Measurements from ENCODE around the gene VSTM1.

- TF ChIP-seq CTCF (IDR thresholded peaks at IDR 0.05) (no peak), POLR2A (IDR thresholded peaks at IDR 0.05) (no peak)
Measured at GRCh38 chr19:54040003-54040402, 23.7 kb downstream of the VSTM1 start.

Data from prostate gland (tissue), 2 donors.